ENCODE measurements around the gene CORIN. TPM values are rescaled to one million over a fixed set of nuclear protein-coding genes. Genes with fewer than 3 reads are reported as not detected.
"Not testable (repeated sequence)": the region's sequence is repeated elsewhere in the genome, so short reads cannot be mapped to it uniquely, and the experiment has no call there.

The CORIN gene
- total RNA-seq, 1 donor from 2014 or later, result 2.1 TPM

GRCh38 chr4:47698837-47699236 is 139.0 kb downstream of the CORIN start:
- DNase-seq (ENCODE audit: low spot score), result no peak
- TF ChIP-seq CTCF (IDR thresholded peaks at IDR 0.05), result no peak

GRCh38 chr4:47696823-47697222 is 141.0 kb downstream of the CORIN start:
- TF ChIP-seq CTCF (IDR thresholded peaks at IDR 0.05), result no peak
- H3K9me3 Mint-ChIP-seq (ENCODE audit: low read depth), result no peaks in the 10 kb centered on the region
- no peaks in the 10 kb centered on the region for H3K36me3 Mint-ChIP-seq (ENCODE audit: low read depth)
- no peak for DNase-seq (ENCODE audit: low spot score)
- peaks cover 61% of the 10 kb centered on the region for H3K27me3 Mint-ChIP-seq (ENCODE audit: low read depth)
- no peak overlapping the region for H3K4me3 Mint-ChIP-seq (ENCODE audit: unreplicated experiment)
- H3K27ac Mint-ChIP-seq (ENCODE audit: unreplicated experiment), result no peak overlapping the region
- H3K4me1 Mint-ChIP-seq (ENCODE audit: low read depth), result no peaks in the 10 kb centered on the region

More at GRCh38 chr4:47698837-47699236, 139.0 kb downstream of the CORIN start:
- H3K27me3 Mint-ChIP-seq (ENCODE audit: low read depth), result peaks cover 47% of the 10 kb centered on the region
- no peak overlapping the region for H3K4me3 Mint-ChIP-seq (ENCODE audit: unreplicated experiment)
- H3K36me3 Mint-ChIP-seq (ENCODE audit: low read depth), result no peaks in the 10 kb centered on the region
- H3K9me3 Mint-ChIP-seq (ENCODE audit: low read depth), result no peaks in the 10 kb centered on the region
- H3K4me1 Mint-ChIP-seq (ENCODE audit: low read depth), result no peaks in the 10 kb centered on the region
- H3K27ac Mint-ChIP-seq (ENCODE audit: unreplicated experiment), result no peak overlapping the region

DNA sequence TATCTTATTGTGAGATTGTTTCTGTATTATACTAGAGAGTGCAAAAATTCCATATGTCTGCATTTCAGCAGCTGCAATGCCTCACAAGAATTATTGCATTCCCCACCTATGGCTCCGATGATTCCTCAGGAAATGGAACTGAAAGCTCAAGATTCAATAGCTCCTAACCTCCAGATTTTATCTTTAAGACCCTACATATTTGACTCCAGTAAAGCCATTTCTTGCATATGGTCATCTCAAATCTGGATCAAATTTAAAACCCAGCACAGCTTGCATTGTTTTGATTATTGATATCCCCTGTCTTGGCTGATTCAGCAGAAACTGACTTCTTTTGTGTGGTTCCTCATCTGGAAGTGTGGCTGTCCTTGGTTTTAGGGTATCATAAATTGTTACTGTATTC is 142.6 kb downstream of the CORIN start:
- no peak overlapping the region for H3K4me3 Mint-ChIP-seq (ENCODE audit: unreplicated experiment)
- no peak overlapping the region for H3K27ac Mint-ChIP-seq (ENCODE audit: unreplicated experiment)
- no peak for DNase-seq (ENCODE audit: low spot score)
- TF ChIP-seq CTCF (IDR thresholded peaks at IDR 0.05), result no peak
- no peaks in the 10 kb centered on the region for H3K36me3 Mint-ChIP-seq (ENCODE audit: low read depth)
- no peaks in the 10 kb centered on the region for H3K9me3 Mint-ChIP-seq (ENCODE audit: low read depth)
- H3K4me1 Mint-ChIP-seq (ENCODE audit: low read depth), result no peaks in the 10 kb centered on the region
- H3K27me3 Mint-ChIP-seq (ENCODE audit: low read depth), result peaks cover 62% of the 10 kb centered on the region

DNA sequence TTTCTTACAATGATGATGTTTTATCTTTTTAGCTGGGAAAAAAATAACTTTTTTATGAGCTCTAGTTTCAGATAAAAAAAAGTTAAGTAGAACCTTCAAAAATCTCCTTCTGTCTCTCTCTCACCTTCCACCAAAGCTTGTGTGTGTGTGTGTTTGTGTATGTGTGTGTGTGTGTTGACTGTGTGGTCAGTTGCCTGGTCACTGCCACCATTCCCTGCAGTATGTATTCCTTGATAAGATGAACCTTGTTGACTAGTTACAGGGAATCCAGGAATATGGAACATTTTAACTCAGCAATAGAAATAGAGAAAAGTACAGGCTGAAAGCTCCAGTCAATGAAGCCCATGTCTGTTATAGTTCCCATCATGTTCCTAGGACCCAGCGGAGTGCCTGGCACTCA is 143.5 kb downstream of the CORIN start:
- Mint-ChIP-seq H3K36me3 (ENCODE audit: low read depth) (no peaks in the 10 kb centered on the region), H3K4me3 (ENCODE audit: unreplicated experiment) (no peak overlapping the region), H3K27me3 (ENCODE audit: low read depth) (peaks cover 58% of the 10 kb centered on the region), H3K4me1 (ENCODE audit: low read depth) (no peaks in the 10 kb centered on the region), H3K27ac (ENCODE audit: unreplicated experiment) (no peak overlapping the region), H3K9me3 (ENCODE audit: low read depth) (no peaks in the 10 kb centered on the region)
- TF ChIP-seq CTCF (IDR thresholded peaks at IDR 0.05), result no peak
- no peak for DNase-seq (ENCODE audit: low spot score)

GRCh38 chr4:47692691-47693090 is 145.2 kb downstream of the CORIN start:
- H3K27ac Mint-ChIP-seq (ENCODE audit: unreplicated experiment), result no peak overlapping the region
- no peaks in the 10 kb centered on the region for H3K4me1 Mint-ChIP-seq (ENCODE audit: low read depth)
- no peaks in the 10 kb centered on the region for H3K9me3 Mint-ChIP-seq (ENCODE audit: low read depth)
- H3K36me3 Mint-ChIP-seq (ENCODE audit: low read depth), result no peaks in the 10 kb centered on the region
- H3K27me3 Mint-ChIP-seq (ENCODE audit: low read depth), result peaks cover 58% of the 10 kb centered on the region
- no peak for TF ChIP-seq CTCF (IDR thresholded peaks at IDR 0.05)
- no peak overlapping the region for H3K4me3 Mint-ChIP-seq (ENCODE audit: unreplicated experiment)
- DNase-seq (ENCODE audit: low spot score), result no peak

GRCh38 chr4:47691757-47692383 is 146.0 kb downstream of the CORIN start:
- peaks cover 55% of the 10 kb centered on the region for H3K27me3 Mint-ChIP-seq (ENCODE audit: low read depth)
- H3K27ac Mint-ChIP-seq (ENCODE audit: unreplicated experiment); H3K4me1 Mint-ChIP-seq (ENCODE audit: low read depth); H3K4me3 Mint-ChIP-seq (ENCODE audit: unreplicated experiment); DNase-seq (ENCODE audit: low spot score); H3K36me3 Mint-ChIP-seq (ENCODE audit: low read depth); H3K9me3 Mint-ChIP-seq (ENCODE audit: low read depth): not testable (repeated sequence)
